GM12878 (cell line): ENCODE results near the gene CELA3B. TPM values are rescaled to one million over a fixed set of nuclear protein-coding genes. Genes with fewer than 3 reads are reported as not detected.

Experiments
- ATAC-seq: fragments of 200-7000 bp; cut with Tn5 transposase; 3 replicates; pipeline ENCODE4 v1.9.1; 2020; ENCODE audit warnings: mild to moderate bottlenecking, moderate library complexity
- BruUV-seq: library from RNA; stranded (reverse); fragments of 400-500 nt; replicated peaks from 2 replicates; lab custom pipeline; 2021; lab: Mats Ljungman, UMichigan
- CTCF ChIA-PET: fragments of 300-600 bp; sonication (Branson Sonifier 250); formaldehyde crosslinking; extraction: SDS; loops from one replicate; lab custom pipeline; 2021; ENCODE audit warnings: inconsistent platforms; lab: Yijun Ruan, JAX
- POLR2A ChIA-PET: fragments of 350-600 bp; formaldehyde crosslinking; extraction: SDS; loops from one replicate; lab custom pipeline; 2021; ENCODE audit warnings: inconsistent platforms; lab: Charles Lee
- RAD21 ChIA-PET: fragments of 300-600 bp; sonication (Branson Sonifier 250); formaldehyde crosslinking; loops from one replicate; lab custom pipeline; 2023; ENCODE audit warnings: antibody characterized with exemption; ENCODE audit not compliant: unreplicated experiment; lab: Charles Lee
- SMC1A ChIA-PET: fragments of 300-600 bp; sonication (Branson Sonifier 250); formaldehyde crosslinking; loops from one replicate; lab custom pipeline; 2023; ENCODE audit not compliant: unreplicated experiment, uncharacterized antibody; lab: Charles Lee
- DNase-seq: peaks from one replicate; pipeline ENCODE4 v3.0.0-alpha.2; 2011; ENCODE audit warnings: low read depth, low spot score
- FAIRE-seq: peaks from 3 replicates; lab custom pipeline; 2011; peaks lifted over from hg19 to GRCh38; lab: Jason Lieb, UNC
- H2AFZ ChIP-seq: 2 replicates; pipeline ENCODE4 v1.6.0; 2011; ENCODE audit warnings: low read depth, low read length, control low read depth; ENCODE audit not compliant: control insufficient read depth
- H3K27ac ChIP-seq: 2 replicates; pipeline ENCODE4 v1.5.1; 2011; ENCODE audit warnings: control low read depth; ENCODE audit not compliant: control insufficient read depth, insufficient read depth
- H3K27me3 ChIP-seq, 2 experiments: replicated peaks in 1 of 2; 2 replicates each; pipeline versions ENCODE4 v1.6.0 to v1.6.1; 2011; ENCODE audit warnings: low read length in 1 of 2; ENCODE audit not compliant: control insufficient read depth in 2 of 2, insufficient read depth in 2 of 2
- H3K36me3 ChIP-seq, 2 experiments: 2 replicates each; pipeline ENCODE4 v1.5.1; 2011; ENCODE audit warnings: low read length in 1 of 2; ENCODE audit not compliant: control insufficient read depth in 2 of 2, insufficient read depth in 2 of 2
- H3K4me1 ChIP-seq: 2 replicates; pipeline ENCODE4 v1.6.1; 2011; ENCODE audit warnings: mild to moderate bottlenecking, low read length, moderate library complexity, mixed read lengths; ENCODE audit not compliant: control insufficient read depth, insufficient read depth
- H3K4me2 ChIP-seq: 2 replicates; pipeline ENCODE4 v1.6.0; 2011; ENCODE audit warnings: control low read depth; ENCODE audit not compliant: control insufficient read depth, insufficient read depth
- H3K4me3 ChIP-seq: fragments of 200-600 bp; sonication (generic); 2 replicates; pipeline ENCODE4 v1.5.1; 2016
- H3K79me2 ChIP-seq: 2 replicates; pipeline ENCODE4 v1.6.0; 2011; ENCODE audit warnings: low read length; ENCODE audit not compliant: control insufficient read depth, insufficient read depth
- H3K9ac ChIP-seq: 2 replicates; pipeline ENCODE4 v1.8.0; 2011; ENCODE audit warnings: low read length, control low read depth, mixed read lengths; ENCODE audit not compliant: control insufficient read depth, insufficient read depth
- H3K9me3 ChIP-seq: replicated peaks from 3 replicates; pipeline ENCODE4 v1.5.1; 2011; ENCODE audit warnings: mild to moderate bottlenecking, low read length; ENCODE audit not compliant: control insufficient read depth, insufficient read depth
- H4K20me1 ChIP-seq: 2 replicates; pipeline ENCODE4 v1.6.0; 2011; ENCODE audit not compliant: control insufficient read depth, insufficient read depth
- CBX5 ChIP-seq: sonication (generic); IDR thresholded peaks from 2 replicates; pipeline ENCODE4 v1.6.1; 2016; ENCODE audit warnings: low read depth, moderate library complexity, mild to moderate bottlenecking, inconsistent platforms
- CREM ChIP-seq: IDR thresholded peaks from 2 replicates; pipeline ENCODE4 v1.6.1; 2014; ENCODE audit warnings: antibody characterized with exemption, low read depth
- ETV6 ChIP-seq, 2 experiments: fragments of 450-650 bp in 1 of 2; IDR thresholded peaks in 1 of 2; conservative IDR thresholded peaks in 1 of 2; 2 replicates each; pipeline ENCODE4 v1.6.1; 2014; ENCODE audit warnings: antibody characterized with exemption in 1 of 2, borderline replicate concordance in 1 of 2, low read depth in 1 of 2, mild to moderate bottlenecking in 1 of 2, moderate library complexity in 1 of 2
- FOS ChIP-seq: IDR thresholded peaks from 3 replicates; pipeline ENCODE4 v1.6.1; 2011; ENCODE audit warnings: borderline replicate concordance; ENCODE audit not compliant: insufficient read length; ENCODE audit errors: extremely low read depth
- IRF4 ChIP-seq: IDR thresholded peaks from 2 replicates; pipeline ENCODE4 v1.6.1; 2011; ENCODE audit warnings: low read depth, low read length
- MXI1 ChIP-seq: fragments of 150-350 bp; IDR thresholded peaks from 2 replicates; pipeline ENCODE4 v1.6.1; 2011; ENCODE audit warnings: low read depth, mild to moderate bottlenecking, inconsistent platforms, low read length, improper control_type of control experiment
- PAX8 ChIP-seq: fragments of 450-650 bp; IDR thresholded peaks from 2 replicates; pipeline ENCODE4 v1.6.1; 2017; ENCODE audit warnings: mild to moderate bottlenecking, moderate library complexity
- SIN3A ChIP-seq: IDR thresholded peaks from 2 replicates; pipeline ENCODE4 v1.6.1; 2012; ENCODE audit warnings: low read depth, low read length, improper control_type of control experiment
- WGBS: methylation state at CpG from one replicate; pipeline ENCODE4 v1.1.6; 2016; ENCODE audit warnings: low lambda C conversion rate; ENCODE audit not compliant: insufficient replicate concordance, insufficient coverage; ENCODE audit errors: missing lambda C conversion rate; 5-methylcytosine and 5-hydroxymethylcytosine counted together
- in situ Hi-C: fragments of 300-500 bp; cut with MboI; formaldehyde crosslinking; loops from 9 replicates; pipeline ENCODE4 v1.14.3; 2018; ENCODE audit warnings: mixed read lengths
- intact Hi-C: fragments of 100-400 bp; cut with micrococcal nuclease; formaldehyde crosslinking; loops from one replicate; pipeline ENCODE4 v1.14.2; 2022; ENCODE audit not compliant: unreplicated experiment
- polyA plus RNA-seq, 11 experiments: library from polyadenylated mRNA; depleted of rRNA in 4 of 11; unstranded in 6 of 11; stranded (reverse) in 5 of 11; fragments of >200 nt; fragmentation: Nextera tagmentation in 4 of 11; fragmentation: Illumina TruSeq in 1 of 11; extraction: Ambion mirVana in 4 of 11; extraction: Trizol in 1 of 11; gene quantifications; 1 replicate in 1 of 11; 2 replicates in 10 of 11; pipeline versions ENCODE4 v1.2.1 to v1.2.3, GENCODE V29; 2011 to 2016; ENCODE audit warnings: inconsistent platforms in 2 of 11, missing spikeins in 2 of 11, low read depth in 1 of 11
- total RNA-seq, 4 experiments: library from RNA; depleted of rRNA in 3 of 4; stranded (reverse); fragments of >200 nt in 3 of 4; fragmentation: Illumina TruSeq in 1 of 4; extraction: Trizol in 1 of 4; gene quantifications; 2 replicates each; pipeline versions ENCODE4 v1.2.1 to v1.2.3, GENCODE V29; 2013 to 2021
- TF ChIP-seq, protein P1 (sequence below): IDR thresholded peaks from 2 replicates; pipeline ENCODE4 v1.6.1; 2012; ENCODE audit warnings: low read depth, low read length, improper control_type of control experiment
- TF ChIP-seq, protein P2 (sequence below): fragments of 450-650 bp; IDR thresholded peaks from 2 replicates; pipeline ENCODE4 v1.6.1; 2016; ENCODE audit warnings: mild to moderate bottlenecking
- TF ChIP-seq, protein P3 (sequence below): IDR thresholded peaks from 2 replicates; pipeline ENCODE4 v1.6.1; 2012; ENCODE audit warnings: low read depth, low read length, improper control_type of control experiment
- TF ChIP-seq, protein P4 (sequence below): fragments of 450-650 bp; IDR thresholded peaks from 2 replicates; pipeline ENCODE4 v1.6.1; 2017; ENCODE audit warnings: borderline replicate concordance

CELA3B gene
- total and polyA plus RNA-seq, 10 of the 15 experiments (the other 5 are each of a cell fraction or from before 2014, with no cell fraction given), result 4.1 TPM; not detected in 9

DNA sequence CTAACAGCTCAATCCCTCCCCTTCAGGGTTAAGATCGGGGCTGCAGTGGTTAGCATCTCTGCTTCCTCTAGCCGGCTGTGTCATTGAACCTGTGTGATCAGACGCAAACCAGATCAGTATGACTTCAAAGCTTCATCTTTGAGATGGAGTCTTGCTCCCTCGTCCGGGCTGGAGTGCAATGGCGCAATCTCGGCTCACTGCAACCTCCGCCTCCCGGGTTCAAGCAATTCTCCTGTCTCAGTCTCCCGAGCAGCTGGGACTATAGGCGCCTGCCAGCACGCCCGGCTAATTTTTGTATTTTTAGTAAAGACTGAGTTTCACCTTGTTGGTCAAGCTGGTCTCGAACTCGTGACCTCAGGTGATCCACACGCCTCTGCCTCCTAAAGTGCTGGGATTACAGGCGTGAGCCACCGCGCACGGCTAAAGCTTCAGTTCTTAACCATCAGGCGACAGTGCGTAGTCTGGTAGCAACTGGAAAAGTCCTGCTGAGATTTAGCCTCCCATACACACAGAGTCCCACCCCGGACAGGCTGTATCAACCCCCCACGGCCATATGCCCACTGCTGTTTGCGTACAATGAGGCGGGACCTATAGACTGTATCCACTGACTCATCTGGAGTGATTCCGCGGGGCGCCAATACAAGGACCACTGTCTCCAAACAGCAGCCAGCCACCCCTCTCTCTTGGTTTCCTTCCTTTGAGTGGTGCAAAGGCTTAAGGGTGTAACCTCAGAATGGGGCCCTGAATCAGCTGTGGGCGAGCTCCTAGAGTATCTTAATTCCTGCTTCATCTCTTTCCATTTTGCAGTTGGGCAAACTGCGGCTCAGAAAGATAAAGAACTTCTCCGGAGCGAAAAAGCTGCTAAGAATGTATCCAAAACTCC is 47.9 kb downstream of the CELA3B start (continued):
- 0 out of 2 replicates have a peak, but pooled peaks have one; percentile 7 for TF ChIP-seq CREM
- peak; percentile 17; the same call in 1 of the 2 replicates for TF ChIP-seq SIN3A

GRCh38 chr1:22025368-22026155 is 48.7 kb downstream of the CELA3B start:
- DNase-seq, result peak; percentile 89
- 1% methylated on average over 42 of the region's 42 CpGs for WGBS
- ChIA-PET RAD21 (interaction anchor here (0.7 to 2.7 kb wide), 16 partner anchors 10 to 391 kb away, joined by 3 to 54 read pairs (median 5); partner anchors contain the start of genes CDC42 and USP48), POLR2A (interaction anchor here (0.9 to 12.0 kb wide), 6 partner anchors 15 to 1552 kb away, joined by 3 to 325 read pairs (median 9); partner anchors contain the start of genes CDC42 and USP48), CTCF (interaction anchor here (0.8 to 5.8 kb wide), 10 partner anchors 14 to 262 kb away, joined by 3 to 107 read pairs (median 4); partner anchors contain the start of gene CDC42), SMC1A (interaction anchor here (0.6 to 7.6 kb wide), 16 partner anchors 10 to 391 kb away, joined by 3 to 100 read pairs (median 4); partner anchors contain the start of genes CDC42 and USP48)
- peaks cover 15% of the 10 kb centered on the region for H3K79me2 ChIP-seq
- ATAC-seq, result peak; percentile 84
- H3K9ac ChIP-seq, result peak overlapping the region; percentile 98
- no TSS peak for BruUV-seq
- H3K4me3 ChIP-seq, result peak overlapping the region; percentile 88
- H3K9me3 ChIP-seq, result no peaks in the 10 kb centered on the region
- peaks cover 0 to 4% of the 10 kb centered on the region in 2 experiments; a peak in 1 of 4 replicates for H3K36me3 ChIP-seq
- peak overlapping the region; percentile 97 for H3K27ac ChIP-seq
- H3K4me1 ChIP-seq, result peaks cover 7% of the 10 kb centered on the region
- in situ Hi-C loops (no loop called here), intact Hi-C loops (loop anchor here (1.0 to 5.0 kb wide), 5 partner anchors 10 to 263 kb away; no protein-coding TSS in a partner anchor)
- no peaks in the 10 kb centered on the region for H4K20me1 ChIP-seq
- peak overlapping the region; percentile 69 for H2AFZ ChIP-seq
- H3K4me2 ChIP-seq, result peak overlapping the region; percentile 88
- FAIRE-seq, result peak; percentile 94
- no peaks in the 10 kb centered on the region for H3K27me3 ChIP-seq
- TF ChIP-seq, protein P1, sequence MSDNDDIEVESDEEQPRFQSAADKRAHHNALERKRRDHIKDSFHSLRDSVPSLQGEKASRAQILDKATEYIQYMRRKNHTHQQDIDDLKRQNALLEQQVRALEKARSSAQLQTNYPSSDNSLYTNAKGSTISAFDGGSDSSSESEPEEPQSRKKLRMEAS, result peak; percentile 51; the same call in 1 of the 2 replicates
- TF ChIP-seq, protein P2, sequence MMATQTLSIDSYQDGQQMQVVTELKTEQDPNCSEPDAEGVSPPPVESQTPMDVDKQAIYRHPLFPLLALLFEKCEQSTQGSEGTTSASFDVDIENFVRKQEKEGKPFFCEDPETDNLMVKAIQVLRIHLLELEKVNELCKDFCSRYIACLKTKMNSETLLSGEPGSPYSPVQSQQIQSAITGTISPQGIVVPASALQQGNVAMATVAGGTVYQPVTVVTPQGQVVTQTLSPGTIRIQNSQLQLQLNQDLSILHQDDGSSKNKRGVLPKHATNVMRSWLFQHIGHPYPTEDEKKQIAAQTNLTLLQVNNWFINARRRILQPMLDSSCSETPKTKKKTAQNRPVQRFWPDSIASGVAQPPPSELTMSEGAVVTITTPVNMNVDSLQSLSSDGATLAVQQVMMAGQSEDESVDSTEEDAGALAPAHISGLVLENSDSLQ, result no peak
- TF ChIP-seq, protein P3, sequence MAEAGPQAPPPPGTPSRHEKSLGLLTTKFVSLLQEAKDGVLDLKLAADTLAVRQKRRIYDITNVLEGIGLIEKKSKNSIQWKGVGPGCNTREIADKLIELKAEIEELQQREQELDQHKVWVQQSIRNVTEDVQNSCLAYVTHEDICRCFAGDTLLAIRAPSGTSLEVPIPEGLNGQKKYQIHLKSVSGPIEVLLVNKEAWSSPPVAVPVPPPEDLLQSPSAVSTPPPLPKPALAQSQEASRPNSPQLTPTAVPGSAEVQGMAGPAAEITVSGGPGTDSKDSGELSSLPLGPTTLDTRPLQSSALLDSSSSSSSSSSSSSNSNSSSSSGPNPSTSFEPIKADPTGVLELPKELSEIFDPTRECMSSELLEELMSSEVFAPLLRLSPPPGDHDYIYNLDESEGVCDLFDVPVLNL, result no peak
- TF ChIP-seq IRF4, result peak; percentile 52
- TF ChIP-seq, protein P4, sequence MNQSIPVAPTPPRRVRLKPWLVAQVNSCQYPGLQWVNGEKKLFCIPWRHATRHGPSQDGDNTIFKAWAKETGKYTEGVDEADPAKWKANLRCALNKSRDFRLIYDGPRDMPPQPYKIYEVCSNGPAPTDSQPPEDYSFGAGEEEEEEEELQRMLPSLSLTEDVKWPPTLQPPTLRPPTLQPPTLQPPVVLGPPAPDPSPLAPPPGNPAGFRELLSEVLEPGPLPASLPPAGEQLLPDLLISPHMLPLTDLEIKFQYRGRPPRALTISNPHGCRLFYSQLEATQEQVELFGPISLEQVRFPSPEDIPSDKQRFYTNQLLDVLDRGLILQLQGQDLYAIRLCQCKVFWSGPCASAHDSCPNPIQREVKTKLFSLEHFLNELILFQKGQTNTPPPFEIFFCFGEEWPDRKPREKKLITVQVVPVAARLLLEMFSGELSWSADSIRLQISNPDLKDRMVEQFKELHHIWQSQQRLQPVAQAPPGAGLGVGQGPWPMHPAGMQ, result no peak
- no peak for TF ChIP-seq PAX8
- no peak for TF ChIP-seq FOS
- peak in 1 of 2 experiments; percentile 37; a peak in 2 of 4 replicates for TF ChIP-seq ETV6 (conservative IDR thresholded peaks at IDR 0.05 in 1 of 2, IDR thresholded peaks at IDR 0.05 in 1 of 2; ENCODE audit: borderline replicate concordance in 1 of 2, low read depth in 1 of 2)
- 0 out of 2 replicates have a peak, but pooled peaks have one; percentile 16 for TF ChIP-seq CBX5
- no peak for TF ChIP-seq MXI1
